ENCODE results near the gene YWHAG.

- no peak for TF ChIP-seq EZH2 (IDR thresholded peaks at IDR 0.05; ENCODE audit: borderline replicate concordance, low read length)
- no peak for TF ChIP-seq CTCF (conservative IDR thresholded peaks at IDR 0.05 in 1 of 2, IDR thresholded peaks at IDR 0.05 in 1 of 2; ENCODE audit: extremely low read depth in 1 of 2, insufficient read depth in 1 of 2, low read depth in 1 of 2, low read length in 2 of 2)
Measured at GRCh38 chr7:76301000-76301399, 57.8 kb downstream of the YWHAG start.
